GM23338 (cell line): Measurements from ENCODE around the gene STAC2. TPM values are rescaled to one million over a fixed set of nuclear protein-coding genes. Genes with fewer than 3 reads are reported as not detected.
A peak's percentile ranks its signal among the peaks of the same experiment; 100 is the strongest.

ENCODE experiments used
- ATAC-seq: fragments of 200-7000 bp; cut with Tn5 transposase; 3 replicates; pipeline ENCODE4 v1.9.1; 2020
- DNase-seq: peaks from one replicate; pipeline ENCODE4 v3.0.0-alpha.2; 2015; ENCODE audit warnings: low spot score
- H2AFZ ChIP-seq: fragments of 200-600 bp; sonication (generic); 2 replicates; pipeline ENCODE4 v1.8.0; 2016; ENCODE audit warnings: antibody characterized with exemption, mild to moderate bottlenecking, moderate library complexity
- H3F3A ChIP-seq: fragments of 200-600 bp; sonication (generic); replicated peaks from 2 replicates; pipeline ENCODE4 v1.8.0; 2017; ENCODE audit warnings: antibody characterized with exemption, mixed run types, low read depth
- H3K27ac ChIP-seq: fragments of 200-600 bp; sonication (generic); 2 replicates; pipeline ENCODE4 v1.6.1; 2016; ENCODE audit warnings: low read depth
- H3K27me3 ChIP-seq: fragments of 200-600 bp; sonication (generic); 2 replicates; pipeline ENCODE4 v1.8.0; 2016; ENCODE audit warnings: mild to moderate bottlenecking, mixed run types, moderate library complexity; ENCODE audit not compliant: insufficient read depth
- H3K36me3 ChIP-seq: fragments of 200-600 bp; sonication (generic); 2 replicates; pipeline ENCODE4 v1.8.0; 2016; ENCODE audit warnings: mild to moderate bottlenecking; ENCODE audit not compliant: insufficient read depth
- H3K4me1 ChIP-seq: fragments of 200-600 bp; sonication (generic); 2 replicates; pipeline ENCODE4 v1.8.0; 2016; ENCODE audit warnings: mild to moderate bottlenecking, moderate library complexity; ENCODE audit not compliant: insufficient read depth
- H3K4me2 ChIP-seq: fragments of 200-600 bp; sonication (generic); 2 replicates; pipeline ENCODE4 v1.7.1; 2017; ENCODE audit warnings: mixed run types
- H3K4me3 ChIP-seq: fragments of 200-600 bp; sonication (generic); 2 replicates; pipeline ENCODE4 v1.6.1; 2016; ENCODE audit warnings: mixed run types
- H3K79me2 ChIP-seq: fragments of 200-600 bp; sonication (generic); replicated peaks from 2 replicates; pipeline ENCODE4 v1.8.0; 2017; ENCODE audit warnings: mild to moderate bottlenecking; ENCODE audit not compliant: insufficient read depth
- H3K9me2 ChIP-seq: fragments of 200-600 bp; sonication (generic); 2 replicates; pipeline ENCODE4 v1.8.0; 2017; ENCODE audit not compliant: insufficient read depth
- H4K20me1 ChIP-seq: fragments of 200-600 bp; sonication (generic); replicated peaks from 2 replicates; pipeline ENCODE4 v1.8.0; 2017; ENCODE audit warnings: mild to moderate bottlenecking; ENCODE audit not compliant: insufficient read depth
- H3K27ac Mint-ChIP-seq: 2 replicates; pipeline ENCODE4 v1.8.0; 2020; ENCODE audit warnings: inconsistent platforms, mild to moderate bottlenecking, moderate library complexity, mixed read lengths
- H3K27me3 Mint-ChIP-seq: 3 replicates; pipeline ENCODE4 v1.8.0; 2022; ENCODE audit warnings: low read depth, mild to moderate bottlenecking, moderate library complexity, mixed read lengths, inconsistent platforms; ENCODE audit not compliant: insufficient read depth, poor library complexity
- H3K36me3 Mint-ChIP-seq: 3 replicates; pipeline ENCODE4 v1.8.0; 2021; ENCODE audit warnings: low read depth, mild to moderate bottlenecking, inconsistent platforms, moderate library complexity, mixed read lengths
- H3K4me1 Mint-ChIP-seq: 3 replicates; pipeline ENCODE4 v1.8.0; 2020; ENCODE audit warnings: mild to moderate bottlenecking, inconsistent platforms, mixed read lengths
- H3K4me3 Mint-ChIP-seq: 3 replicates; pipeline ENCODE4 v1.8.0; 2021; ENCODE audit warnings: moderate library complexity, mild to moderate bottlenecking, inconsistent platforms, mixed read lengths
- H3K9me3 Mint-ChIP-seq: 3 replicates; pipeline ENCODE4 v1.8.0; 2020; ENCODE audit warnings: moderate library complexity, mild to moderate bottlenecking, inconsistent platforms, mixed read lengths
- CREB1 ChIP-seq: fragments of 250-450 bp; sonication (Bioruptor Pico); IDR thresholded peaks from 2 replicates; pipeline ENCODE4 v1.5.0; 2020; ENCODE audit warnings: low read depth, mild to moderate bottlenecking, moderate library complexity
- EZH2 ChIP-seq: fragments of 200-600 bp; sonication (generic); IDR thresholded peaks from one replicate; pipeline ENCODE4 v1.8.0; 2017; ENCODE audit warnings: antibody characterized with exemption, mild to moderate bottlenecking, low read depth; ENCODE audit not compliant: unreplicated experiment
- EZH2phosphoT487 ChIP-seq: fragments of 200-600 bp; sonication (generic); IDR thresholded peaks from one replicate; pipeline ENCODE4 v1.8.1; 2018; ENCODE audit warnings: antibody characterized with exemption; ENCODE audit not compliant: unreplicated experiment
- JUNB ChIP-seq: IDR thresholded peaks from one replicate; pipeline ENCODE4 v1.6.1; 2016; ENCODE audit warnings: antibody characterized with exemption; ENCODE audit not compliant: unreplicated experiment
- NANOG ChIP-seq: IDR thresholded peaks from 2 replicates; pipeline ENCODE4 v1.6.1; 2016; ENCODE audit warnings: antibody characterized with exemption, borderline replicate concordance
- POLR2AphosphoS5 ChIP-seq: IDR thresholded peaks from 2 replicates; pipeline ENCODE4 v1.6.1; 2016; ENCODE audit warnings: antibody characterized with exemption, low read depth
- STAT1 ChIP-seq: IDR thresholded peaks from one replicate; pipeline ENCODE4 v1.6.1; 2016; ENCODE audit warnings: antibody characterized with exemption; ENCODE audit not compliant: unreplicated experiment
- ZNF114 ChIP-seq: fragments of 250-450 bp; sonication (Bioruptor Pico); IDR thresholded peaks from 2 replicates; pipeline ENCODE4 v1.5.0; 2020; ENCODE audit warnings: mild to moderate bottlenecking, moderate library complexity
- ZNF331 ChIP-seq: fragments of 250-450 bp; sonication (Bioruptor Pico); IDR thresholded peaks from 2 replicates; pipeline ENCODE4 v1.5.0; 2020; ENCODE audit warnings: low read depth, mild to moderate bottlenecking, moderate library complexity
- polyA plus RNA-seq: library from polyadenylated mRNA; unstranded; fragments of >200 nt; fragmentation: Nextera tagmentation; extraction: Ambion mirVana; gene quantifications from 2 replicates; pipeline ENCODE4 v1.2.1, GENCODE V29; 2016
- total RNA-seq: library from RNA; depleted of rRNA; stranded (reverse); fragments of >200 nt; shearing (Covaris generic); gene quantifications from 2 replicates; pipeline ENCODE4 v1.2.3, GENCODE V29; 2014
- TF ChIP-seq, protein P1 (sequence below): fragments of 250-450 bp; sonication (Bioruptor Pico); IDR thresholded peaks from 2 replicates; pipeline ENCODE4 v1.5.0; 2020; ENCODE audit warnings: mild to moderate bottlenecking, moderate library complexity
- TF ChIP-seq, protein P2 (sequence below), 2 experiments: fragments of 200-600 bp in 1 of 2; sonication (generic) in 1 of 2; conservative IDR thresholded peaks; 2 replicates each; pipeline versions ENCODE4 v1.5.1 to v1.6.1; 2016 to 2017; ENCODE audit warnings: antibody characterized with exemption in 2 of 2, low read depth in 2 of 2, mild to moderate bottlenecking in 2 of 2, moderate library complexity in 1 of 2
- TF ChIP-seq, protein P3 (sequence below): IDR thresholded peaks from 2 replicates; pipeline ENCODE4 v1.6.1; 2016; ENCODE audit warnings: antibody characterized with exemption

The STAC2 gene
- total and polyA plus RNA-seq, 2 experiments from 2014 or later, result 1.9 to 3.1 TPM

DNA sequence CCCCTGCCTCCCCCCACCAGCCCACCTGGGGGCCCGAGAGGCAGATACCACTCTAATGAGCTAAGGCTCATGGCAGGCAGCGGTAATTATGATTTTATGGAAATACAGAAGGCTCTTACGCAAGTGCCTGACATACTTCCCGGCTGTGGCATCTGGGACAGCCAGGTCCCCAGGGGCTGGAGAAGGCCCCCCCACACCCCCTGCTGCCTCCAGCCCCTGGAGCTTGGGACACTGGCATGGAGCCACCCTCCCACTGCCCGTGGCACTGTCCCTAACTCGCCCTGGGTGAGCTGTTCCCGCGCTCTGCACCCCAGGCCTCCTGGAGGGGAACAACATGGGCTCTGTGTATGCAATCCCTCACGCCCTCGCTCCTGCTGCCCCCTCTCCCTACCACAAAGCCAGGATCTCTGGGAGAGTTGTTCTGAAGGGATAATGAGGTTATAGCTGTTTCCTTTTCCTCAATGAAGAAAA is 5.4 kb upstream of the STAC2 start:
- peak overlapping the region; percentile 95 for H3K4me2 ChIP-seq
- peaks cover 7% of the 10 kb centered on the region; the same call in 1 of the 2 replicates for H3K27me3 ChIP-seq
- no peak overlapping the region for H3K27ac ChIP-seq
- peaks cover 13% of the 10 kb centered on the region; the same call in 1 of the 2 replicates for H3F3A ChIP-seq
- no peaks in the 10 kb centered on the region for H3K36me3 Mint-ChIP-seq
- peak overlapping the region; percentile 57; the same call in 1 of the 2 replicates for H3K4me3 ChIP-seq
- H3K4me1 Mint-ChIP-seq, result peaks cover 23% of the 10 kb centered on the region
- H3K36me3 ChIP-seq, result no peaks in the 10 kb centered on the region
- peaks cover 9% of the 10 kb centered on the region for H3K4me1 ChIP-seq
- H3K9me3 Mint-ChIP-seq, result no peaks in the 10 kb centered on the region
- no peaks in the 10 kb centered on the region for H3K9me2 ChIP-seq
- H3K27ac Mint-ChIP-seq, result no peak overlapping the region
- H3K27me3 Mint-ChIP-seq, result peaks cover 16% of the 10 kb centered on the region
- DNase-seq (no peak), ATAC-seq (no peak; the same call in 2 of the 3 replicates)
- H3K4me3 Mint-ChIP-seq, result no peak overlapping the region
- no peaks in the 10 kb centered on the region for H3K79me2 ChIP-seq
- H4K20me1 ChIP-seq, result no peaks in the 10 kb centered on the region
- TF ChIP-seq POLR2AphosphoS5 (no peak), STAT1 (no peak), CREB1 (no peak)
- peak overlapping the region; percentile 99 for H2AFZ ChIP-seq

DNA sequence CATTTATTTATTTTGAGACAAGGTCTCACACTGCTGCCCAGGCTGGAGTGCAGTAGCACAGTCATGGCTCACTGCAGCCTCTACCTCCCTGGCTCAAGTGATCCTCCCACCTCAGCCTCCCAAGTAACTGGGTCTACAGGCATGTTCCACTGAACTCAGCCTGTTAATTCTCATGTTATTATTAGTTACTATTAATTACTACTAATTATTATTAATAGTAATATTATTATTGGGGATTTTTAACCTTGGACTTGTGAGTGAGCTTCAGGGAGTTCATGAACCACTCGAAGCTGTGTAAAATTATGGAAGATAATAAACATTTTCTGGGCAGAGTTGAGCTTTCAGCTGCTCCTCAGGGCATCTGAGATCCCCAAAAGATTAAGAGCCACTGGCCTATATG is 4.6 kb upstream of the STAC2 start:
- Histone ChIP-seq H3K79me2 (no peaks in the 10 kb centered on the region), H3K36me3 (no peaks in the 10 kb centered on the region), H4K20me1 (no peaks in the 10 kb centered on the region), H2AFZ (no peak overlapping the region), H3K4me2 (no peak overlapping the region), H3K27me3 (peaks cover 9% of the 10 kb centered on the region), H3K4me3 (no peak overlapping the region), H3K4me1 (peaks cover 9% of the 10 kb centered on the region), H3F3A (peaks cover 12% of the 10 kb centered on the region; the same call in 1 of the 2 replicates), H3K27ac (no peak overlapping the region), H3K9me2 (no peaks in the 10 kb centered on the region)
- ATAC-seq, result no peak
- H3K36me3 Mint-ChIP-seq, result no peaks in the 10 kb centered on the region
- H3K4me1 Mint-ChIP-seq, result peaks cover 24% of the 10 kb centered on the region
- H3K27ac Mint-ChIP-seq, result no peak overlapping the region
- DNase-seq, result no peak
- no peak overlapping the region for H3K4me3 Mint-ChIP-seq
- peaks cover 22% of the 10 kb centered on the region for H3K27me3 Mint-ChIP-seq
- no peaks in the 10 kb centered on the region for H3K9me3 Mint-ChIP-seq
- no peak for TF ChIP-seq ZNF114 (CRISPR knock-in tag)
- no peak for TF ChIP-seq EZH2
- TF ChIP-seq, protein P1, sequence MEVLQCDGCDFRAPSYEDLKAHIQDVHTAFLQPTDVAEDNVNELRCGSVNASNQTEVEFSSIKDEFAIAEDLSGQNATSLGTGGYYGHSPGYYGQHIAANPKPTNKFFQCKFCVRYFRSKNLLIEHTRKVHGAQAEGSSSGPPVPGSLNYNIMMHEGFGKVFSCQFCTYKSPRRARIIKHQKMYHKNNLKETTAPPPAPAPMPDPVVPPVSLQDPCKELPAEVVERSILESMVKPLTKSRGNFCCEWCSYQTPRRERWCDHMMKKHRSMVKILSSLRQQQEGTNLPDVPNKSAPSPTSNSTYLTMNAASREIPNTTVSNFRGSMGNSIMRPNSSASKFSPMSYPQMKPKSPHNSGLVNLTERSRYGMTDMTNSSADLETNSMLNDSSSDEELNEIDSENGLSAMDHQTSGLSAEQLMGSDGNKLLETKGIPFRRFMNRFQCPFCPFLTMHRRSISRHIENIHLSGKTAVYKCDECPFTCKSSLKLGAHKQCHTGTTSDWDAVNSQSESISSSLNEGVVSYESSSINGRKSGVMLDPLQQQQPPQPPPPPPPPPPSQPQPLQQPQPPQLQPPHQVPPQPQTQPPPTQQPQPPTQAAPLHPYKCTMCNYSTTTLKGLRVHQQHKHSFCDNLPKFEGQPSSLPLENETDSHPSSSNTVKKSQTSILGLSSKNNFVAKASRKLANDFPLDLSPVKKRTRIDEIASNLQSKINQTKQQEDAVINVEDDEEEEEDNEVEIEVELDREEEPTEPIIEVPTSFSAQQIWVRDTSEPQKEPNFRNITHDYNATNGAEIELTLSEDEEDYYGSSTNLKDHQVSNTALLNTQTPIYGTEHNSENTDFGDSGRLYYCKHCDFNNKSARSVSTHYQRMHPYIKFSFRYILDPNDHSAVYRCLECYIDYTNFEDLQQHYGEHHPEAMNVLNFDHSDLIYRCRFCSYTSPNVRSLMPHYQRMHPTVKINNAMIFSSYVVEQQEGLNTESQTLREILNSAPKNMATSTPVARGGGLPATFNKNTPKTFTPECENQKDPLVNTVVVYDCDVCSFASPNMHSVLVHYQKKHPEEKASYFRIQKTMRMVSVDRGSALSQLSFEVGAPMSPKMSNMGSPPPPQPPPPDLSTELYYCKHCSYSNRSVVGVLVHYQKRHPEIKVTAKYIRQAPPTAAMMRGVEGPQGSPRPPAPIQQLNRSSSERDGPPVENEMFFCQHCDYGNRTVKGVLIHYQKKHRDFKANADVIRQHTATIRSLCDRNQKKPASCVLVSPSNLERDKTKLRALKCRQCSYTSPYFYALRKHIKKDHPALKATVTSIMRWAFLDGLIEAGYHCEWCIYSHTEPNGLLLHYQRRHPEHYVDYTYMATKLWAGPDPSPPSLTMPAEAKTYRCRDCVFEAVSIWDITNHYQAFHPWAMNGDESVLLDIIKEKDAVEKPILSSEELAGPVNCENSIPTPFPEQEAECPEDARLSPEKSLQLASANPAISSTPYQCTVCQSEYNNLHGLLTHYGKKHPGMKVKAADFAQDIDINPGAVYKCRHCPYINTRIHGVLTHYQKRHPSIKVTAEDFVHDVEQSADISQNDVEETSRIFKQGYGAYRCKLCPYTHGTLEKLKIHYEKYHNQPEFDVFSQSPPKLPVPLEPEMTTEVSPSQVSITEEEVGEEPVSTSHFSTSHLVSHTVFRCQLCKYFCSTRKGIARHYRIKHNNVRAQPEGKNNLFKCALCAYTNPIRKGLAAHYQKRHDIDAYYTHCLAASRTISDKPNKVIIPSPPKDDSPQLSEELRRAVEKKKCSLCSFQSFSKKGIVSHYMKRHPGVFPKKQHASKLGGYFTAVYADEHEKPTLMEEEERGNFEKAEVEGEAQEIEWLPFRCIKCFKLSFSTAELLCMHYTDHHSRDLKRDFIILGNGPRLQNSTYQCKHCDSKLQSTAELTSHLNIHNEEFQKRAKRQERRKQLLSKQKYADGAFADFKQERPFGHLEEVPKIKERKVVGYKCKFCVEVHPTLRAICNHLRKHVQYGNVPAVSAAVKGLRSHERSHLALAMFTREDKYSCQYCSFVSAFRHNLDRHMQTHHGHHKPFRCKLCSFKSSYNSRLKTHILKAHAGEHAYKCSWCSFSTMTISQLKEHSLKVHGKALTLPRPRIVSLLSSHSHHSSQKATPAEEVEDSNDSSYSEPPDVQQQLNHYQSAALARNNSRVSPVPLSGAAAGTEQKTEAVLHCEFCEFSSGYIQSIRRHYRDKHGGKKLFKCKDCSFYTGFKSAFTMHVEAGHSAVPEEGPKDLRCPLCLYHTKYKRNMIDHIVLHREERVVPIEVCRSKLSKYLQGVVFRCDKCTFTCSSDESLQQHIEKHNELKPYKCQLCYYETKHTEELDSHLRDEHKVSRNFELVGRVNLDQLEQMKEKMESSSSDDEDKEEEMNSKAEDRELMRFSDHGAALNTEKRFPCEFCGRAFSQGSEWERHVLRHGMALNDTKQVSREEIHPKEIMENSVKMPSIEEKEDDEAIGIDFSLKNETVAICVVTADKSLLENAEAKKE (CRISPR knock-in tag), result no peak
- no peak for TF ChIP-seq POLR2AphosphoS5
- TF ChIP-seq JUNB, result no peak
- TF ChIP-seq ZNF331 (CRISPR knock-in tag), result no peak
- TF ChIP-seq, protein P2, sequence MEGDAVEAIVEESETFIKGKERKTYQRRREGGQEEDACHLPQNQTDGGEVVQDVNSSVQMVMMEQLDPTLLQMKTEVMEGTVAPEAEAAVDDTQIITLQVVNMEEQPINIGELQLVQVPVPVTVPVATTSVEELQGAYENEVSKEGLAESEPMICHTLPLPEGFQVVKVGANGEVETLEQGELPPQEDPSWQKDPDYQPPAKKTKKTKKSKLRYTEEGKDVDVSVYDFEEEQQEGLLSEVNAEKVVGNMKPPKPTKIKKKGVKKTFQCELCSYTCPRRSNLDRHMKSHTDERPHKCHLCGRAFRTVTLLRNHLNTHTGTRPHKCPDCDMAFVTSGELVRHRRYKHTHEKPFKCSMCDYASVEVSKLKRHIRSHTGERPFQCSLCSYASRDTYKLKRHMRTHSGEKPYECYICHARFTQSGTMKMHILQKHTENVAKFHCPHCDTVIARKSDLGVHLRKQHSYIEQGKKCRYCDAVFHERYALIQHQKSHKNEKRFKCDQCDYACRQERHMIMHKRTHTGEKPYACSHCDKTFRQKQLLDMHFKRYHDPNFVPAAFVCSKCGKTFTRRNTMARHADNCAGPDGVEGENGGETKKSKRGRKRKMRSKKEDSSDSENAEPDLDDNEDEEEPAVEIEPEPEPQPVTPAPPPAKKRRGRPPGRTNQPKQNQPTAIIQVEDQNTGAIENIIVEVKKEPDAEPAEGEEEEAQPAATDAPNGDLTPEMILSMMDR (conservative IDR thresholded peaks at IDR 0.05; ENCODE audit: low read depth in 2 of 2), result no peak
- TF ChIP-seq STAT1, result no peak
- no peak for TF ChIP-seq EZH2phosphoT487
- TF ChIP-seq, protein P3, sequence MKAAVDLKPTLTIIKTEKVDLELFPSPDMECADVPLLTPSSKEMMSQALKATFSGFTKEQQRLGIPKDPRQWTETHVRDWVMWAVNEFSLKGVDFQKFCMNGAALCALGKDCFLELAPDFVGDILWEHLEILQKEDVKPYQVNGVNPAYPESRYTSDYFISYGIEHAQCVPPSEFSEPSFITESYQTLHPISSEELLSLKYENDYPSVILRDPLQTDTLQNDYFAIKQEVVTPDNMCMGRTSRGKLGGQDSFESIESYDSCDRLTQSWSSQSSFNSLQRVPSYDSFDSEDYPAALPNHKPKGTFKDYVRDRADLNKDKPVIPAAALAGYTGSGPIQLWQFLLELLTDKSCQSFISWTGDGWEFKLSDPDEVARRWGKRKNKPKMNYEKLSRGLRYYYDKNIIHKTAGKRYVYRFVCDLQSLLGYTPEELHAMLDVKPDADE, result no peak
- no peak for TF ChIP-seq NANOG
- TF ChIP-seq CREB1, result no peak
